GM12878 (cell line): ENCODE results near the gene ATP13A4. TPM values are rescaled to one million over a fixed set of nuclear protein-coding genes. Genes with fewer than 3 reads are reported as not detected.
A peak's percentile ranks its signal among the peaks of the same experiment; 100 is the strongest.

ENCODE experiments used
- ASH2L ChIP-seq: fragments of 300-600, 200-600 bp; sonication (generic); IDR thresholded peaks from 2 replicates; pipeline ENCODE4 v1.6.1; 2017; ENCODE audit warnings: low read depth, mild to moderate bottlenecking, borderline replicate concordance
- JUNB ChIP-seq: IDR thresholded peaks from 2 replicates; pipeline ENCODE4 v1.6.1; 2016; ENCODE audit warnings: antibody characterized with exemption, mild to moderate bottlenecking
- MYC ChIP-seq: IDR thresholded peaks from 2 replicates; pipeline ENCODE4 v1.6.1; 2011; ENCODE audit warnings: mild to moderate bottlenecking, low read length, moderate library complexity, inconsistent platforms; ENCODE audit not compliant: insufficient read depth, insufficient replicate concordance, insufficient read length, severe bottlenecking
- PKNOX1 ChIP-seq: fragments of 450-650 bp; IDR thresholded peaks from 2 replicates; pipeline ENCODE4 v1.6.1; 2016; ENCODE audit warnings: mild to moderate bottlenecking
- RUNX3 ChIP-seq: IDR thresholded peaks from 2 replicates; pipeline ENCODE4 v1.6.1; 2012; ENCODE audit warnings: low read length, inconsistent platforms
- SKIL ChIP-seq: fragments of 450-650 bp; IDR thresholded peaks from 2 replicates; pipeline ENCODE4 v1.6.1; 2017; ENCODE audit warnings: mild to moderate bottlenecking, low read depth, inconsistent platforms; ENCODE audit not compliant: poor library complexity, severe bottlenecking
- ZNF687 ChIP-seq: fragments of 450-650 bp; IDR thresholded peaks from 2 replicates; pipeline ENCODE4 v1.6.1; 2017; ENCODE audit warnings: mild to moderate bottlenecking, moderate library complexity
- polyA plus RNA-seq, 11 experiments: library from polyadenylated mRNA; depleted of rRNA in 4 of 11; unstranded in 6 of 11; stranded (reverse) in 5 of 11; fragments of >200 nt; fragmentation: Nextera tagmentation in 4 of 11; fragmentation: Illumina TruSeq in 1 of 11; extraction: Ambion mirVana in 4 of 11; extraction: Trizol in 1 of 11; gene quantifications; 1 replicate in 1 of 11; 2 replicates in 10 of 11; pipeline versions ENCODE4 v1.2.1 to v1.2.3, GENCODE V29; 2011 to 2016; ENCODE audit warnings: inconsistent platforms in 2 of 11, missing spikeins in 2 of 11, low read depth in 1 of 11
- total RNA-seq, 4 experiments: library from RNA; depleted of rRNA in 3 of 4; stranded (reverse); fragments of >200 nt in 3 of 4; fragmentation: Illumina TruSeq in 1 of 4; extraction: Trizol in 1 of 4; gene quantifications; 2 replicates each; pipeline versions ENCODE4 v1.2.1 to v1.2.3, GENCODE V29; 2013 to 2021

ATP13A4 gene
- total and polyA plus RNA-seq, 10 of the 15 experiments (the other 5 are each of a cell fraction or from before 2014, with no cell fraction given): 0.29 to 1.7 (median 1.0) TPM; not detected in 1

GRCh38 chr3:193372783-193373182 is 181.9 kb downstream of the ATP13A4 start (continued):
- TF ChIP-seq SKIL (no peak), JUNB (peak; percentile 46), MYC (no peak), ZNF687 (no peak), PKNOX1 (peak; percentile 47; the same call in 1 of the 2 replicates), RUNX3 (no peak), ASH2L (no peak)
